ENCODE measurements around the gene ASB10. TPM values are rescaled to one million over a fixed set of nuclear protein-coding genes. Genes with fewer than 3 reads are reported as not detected.

The ASB10 gene
- total and polyA plus RNA-seq, 2 experiments from 2014 or later, result not detected

DNA sequence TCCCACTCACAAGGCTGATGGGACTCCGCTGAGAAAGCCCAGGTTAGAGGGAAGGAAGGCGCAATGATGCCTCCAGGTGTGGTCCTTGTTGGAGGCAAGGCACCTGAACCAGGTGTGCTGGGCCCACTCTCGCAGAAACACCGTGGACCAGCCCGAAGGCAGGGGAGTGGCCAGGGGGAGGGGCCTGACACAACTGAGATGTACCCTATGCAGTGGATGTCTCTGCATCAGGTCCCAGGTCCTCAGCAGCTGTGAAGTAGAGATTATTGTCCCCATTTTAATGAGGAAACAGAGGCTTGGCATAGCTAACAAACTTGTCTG, 51.6 kb downstream of the ASB10 start:
- Histone ChIP-seq H3F3A (replicated peaks; ENCODE audit: low read depth) (0 out of 2 replicates have a peak, but pooled peaks cover 2% of the 10 kb centered on the region), H3K36me3 (ENCODE audit: insufficient read depth) (no peaks in the 10 kb centered on the region), H4K20me1 (replicated peaks; ENCODE audit: insufficient read depth) (peaks cover 7% of the 10 kb centered on the region), H3K27ac (ENCODE audit: low read depth) (no peak overlapping the region), H3K4me3 (no peak overlapping the region), H2AFZ (no peak overlapping the region), H3K9me2 (ENCODE audit: insufficient read depth) (no peaks in the 10 kb centered on the region), H3K4me2 (no peak overlapping the region), H3K4me1 (ENCODE audit: insufficient read depth) (peaks cover 23% of the 10 kb centered on the region), H3K27me3 (ENCODE audit: insufficient read depth) (peaks cover 20% of the 10 kb centered on the region), H3K79me2 (replicated peaks; ENCODE audit: insufficient read depth) (no peaks in the 10 kb centered on the region)
- Mint-ChIP-seq H3K9me3 (no peaks in the 10 kb centered on the region), H3K27me3 (ENCODE audit: insufficient read depth, low read depth, poor library complexity) (peaks cover 21% of the 10 kb centered on the region), H3K27ac (no peak overlapping the region), H3K4me1 (peaks cover 29% of the 10 kb centered on the region), H3K4me3 (no peak overlapping the region), H3K36me3 (ENCODE audit: low read depth) (peaks cover 24% of the 10 kb centered on the region)
- TF ChIP-seq ZNF331 (CRISPR knock-in tag; IDR thresholded peaks at IDR 0.05; ENCODE audit: low read depth) (no peak), CREB1 (CRISPR knock-in tag; IDR thresholded peaks at IDR 0.05; ENCODE audit: low read depth) (no peak), POLR2AphosphoS5 (IDR thresholded peaks at IDR 0.05; ENCODE audit: low read depth) (no peak), JUNB (IDR thresholded peaks at IDR 0.05; ENCODE audit: unreplicated experiment) (no peak), EZH2 (IDR thresholded peaks at IDR 0.05; ENCODE audit: low read depth, unreplicated experiment) (no peak), ZNF114 (CRISPR knock-in tag; IDR thresholded peaks at IDR 0.05) (no peak), STAT1 (IDR thresholded peaks at IDR 0.05; ENCODE audit: unreplicated experiment) (no peak), EZH2phosphoT487 (IDR thresholded peaks at IDR 0.05; ENCODE audit: unreplicated experiment) (no peak), NANOG (IDR thresholded peaks at IDR 0.05; ENCODE audit: borderline replicate concordance) (no peak)
- TF ChIP-seq, protein P1, sequence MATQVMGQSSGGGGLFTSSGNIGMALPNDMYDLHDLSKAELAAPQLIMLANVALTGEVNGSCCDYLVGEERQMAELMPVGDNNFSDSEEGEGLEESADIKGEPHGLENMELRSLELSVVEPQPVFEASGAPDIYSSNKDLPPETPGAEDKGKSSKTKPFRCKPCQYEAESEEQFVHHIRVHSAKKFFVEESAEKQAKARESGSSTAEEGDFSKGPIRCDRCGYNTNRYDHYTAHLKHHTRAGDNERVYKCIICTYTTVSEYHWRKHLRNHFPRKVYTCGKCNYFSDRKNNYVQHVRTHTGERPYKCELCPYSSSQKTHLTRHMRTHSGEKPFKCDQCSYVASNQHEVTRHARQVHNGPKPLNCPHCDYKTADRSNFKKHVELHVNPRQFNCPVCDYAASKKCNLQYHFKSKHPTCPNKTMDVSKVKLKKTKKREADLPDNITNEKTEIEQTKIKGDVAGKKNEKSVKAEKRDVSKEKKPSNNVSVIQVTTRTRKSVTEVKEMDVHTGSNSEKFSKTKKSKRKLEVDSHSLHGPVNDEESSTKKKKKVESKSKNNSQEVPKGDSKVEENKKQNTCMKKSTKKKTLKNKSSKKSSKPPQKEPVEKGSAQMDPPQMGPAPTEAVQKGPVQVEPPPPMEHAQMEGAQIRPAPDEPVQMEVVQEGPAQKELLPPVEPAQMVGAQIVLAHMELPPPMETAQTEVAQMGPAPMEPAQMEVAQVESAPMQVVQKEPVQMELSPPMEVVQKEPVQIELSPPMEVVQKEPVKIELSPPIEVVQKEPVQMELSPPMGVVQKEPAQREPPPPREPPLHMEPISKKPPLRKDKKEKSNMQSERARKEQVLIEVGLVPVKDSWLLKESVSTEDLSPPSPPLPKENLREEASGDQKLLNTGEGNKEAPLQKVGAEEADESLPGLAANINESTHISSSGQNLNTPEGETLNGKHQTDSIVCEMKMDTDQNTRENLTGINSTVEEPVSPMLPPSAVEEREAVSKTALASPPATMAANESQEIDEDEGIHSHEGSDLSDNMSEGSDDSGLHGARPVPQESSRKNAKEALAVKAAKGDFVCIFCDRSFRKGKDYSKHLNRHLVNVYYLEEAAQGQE (IDR thresholded peaks at IDR 0.05; ENCODE audit: unreplicated experiment), result no peak
- TF ChIP-seq, protein P2, sequence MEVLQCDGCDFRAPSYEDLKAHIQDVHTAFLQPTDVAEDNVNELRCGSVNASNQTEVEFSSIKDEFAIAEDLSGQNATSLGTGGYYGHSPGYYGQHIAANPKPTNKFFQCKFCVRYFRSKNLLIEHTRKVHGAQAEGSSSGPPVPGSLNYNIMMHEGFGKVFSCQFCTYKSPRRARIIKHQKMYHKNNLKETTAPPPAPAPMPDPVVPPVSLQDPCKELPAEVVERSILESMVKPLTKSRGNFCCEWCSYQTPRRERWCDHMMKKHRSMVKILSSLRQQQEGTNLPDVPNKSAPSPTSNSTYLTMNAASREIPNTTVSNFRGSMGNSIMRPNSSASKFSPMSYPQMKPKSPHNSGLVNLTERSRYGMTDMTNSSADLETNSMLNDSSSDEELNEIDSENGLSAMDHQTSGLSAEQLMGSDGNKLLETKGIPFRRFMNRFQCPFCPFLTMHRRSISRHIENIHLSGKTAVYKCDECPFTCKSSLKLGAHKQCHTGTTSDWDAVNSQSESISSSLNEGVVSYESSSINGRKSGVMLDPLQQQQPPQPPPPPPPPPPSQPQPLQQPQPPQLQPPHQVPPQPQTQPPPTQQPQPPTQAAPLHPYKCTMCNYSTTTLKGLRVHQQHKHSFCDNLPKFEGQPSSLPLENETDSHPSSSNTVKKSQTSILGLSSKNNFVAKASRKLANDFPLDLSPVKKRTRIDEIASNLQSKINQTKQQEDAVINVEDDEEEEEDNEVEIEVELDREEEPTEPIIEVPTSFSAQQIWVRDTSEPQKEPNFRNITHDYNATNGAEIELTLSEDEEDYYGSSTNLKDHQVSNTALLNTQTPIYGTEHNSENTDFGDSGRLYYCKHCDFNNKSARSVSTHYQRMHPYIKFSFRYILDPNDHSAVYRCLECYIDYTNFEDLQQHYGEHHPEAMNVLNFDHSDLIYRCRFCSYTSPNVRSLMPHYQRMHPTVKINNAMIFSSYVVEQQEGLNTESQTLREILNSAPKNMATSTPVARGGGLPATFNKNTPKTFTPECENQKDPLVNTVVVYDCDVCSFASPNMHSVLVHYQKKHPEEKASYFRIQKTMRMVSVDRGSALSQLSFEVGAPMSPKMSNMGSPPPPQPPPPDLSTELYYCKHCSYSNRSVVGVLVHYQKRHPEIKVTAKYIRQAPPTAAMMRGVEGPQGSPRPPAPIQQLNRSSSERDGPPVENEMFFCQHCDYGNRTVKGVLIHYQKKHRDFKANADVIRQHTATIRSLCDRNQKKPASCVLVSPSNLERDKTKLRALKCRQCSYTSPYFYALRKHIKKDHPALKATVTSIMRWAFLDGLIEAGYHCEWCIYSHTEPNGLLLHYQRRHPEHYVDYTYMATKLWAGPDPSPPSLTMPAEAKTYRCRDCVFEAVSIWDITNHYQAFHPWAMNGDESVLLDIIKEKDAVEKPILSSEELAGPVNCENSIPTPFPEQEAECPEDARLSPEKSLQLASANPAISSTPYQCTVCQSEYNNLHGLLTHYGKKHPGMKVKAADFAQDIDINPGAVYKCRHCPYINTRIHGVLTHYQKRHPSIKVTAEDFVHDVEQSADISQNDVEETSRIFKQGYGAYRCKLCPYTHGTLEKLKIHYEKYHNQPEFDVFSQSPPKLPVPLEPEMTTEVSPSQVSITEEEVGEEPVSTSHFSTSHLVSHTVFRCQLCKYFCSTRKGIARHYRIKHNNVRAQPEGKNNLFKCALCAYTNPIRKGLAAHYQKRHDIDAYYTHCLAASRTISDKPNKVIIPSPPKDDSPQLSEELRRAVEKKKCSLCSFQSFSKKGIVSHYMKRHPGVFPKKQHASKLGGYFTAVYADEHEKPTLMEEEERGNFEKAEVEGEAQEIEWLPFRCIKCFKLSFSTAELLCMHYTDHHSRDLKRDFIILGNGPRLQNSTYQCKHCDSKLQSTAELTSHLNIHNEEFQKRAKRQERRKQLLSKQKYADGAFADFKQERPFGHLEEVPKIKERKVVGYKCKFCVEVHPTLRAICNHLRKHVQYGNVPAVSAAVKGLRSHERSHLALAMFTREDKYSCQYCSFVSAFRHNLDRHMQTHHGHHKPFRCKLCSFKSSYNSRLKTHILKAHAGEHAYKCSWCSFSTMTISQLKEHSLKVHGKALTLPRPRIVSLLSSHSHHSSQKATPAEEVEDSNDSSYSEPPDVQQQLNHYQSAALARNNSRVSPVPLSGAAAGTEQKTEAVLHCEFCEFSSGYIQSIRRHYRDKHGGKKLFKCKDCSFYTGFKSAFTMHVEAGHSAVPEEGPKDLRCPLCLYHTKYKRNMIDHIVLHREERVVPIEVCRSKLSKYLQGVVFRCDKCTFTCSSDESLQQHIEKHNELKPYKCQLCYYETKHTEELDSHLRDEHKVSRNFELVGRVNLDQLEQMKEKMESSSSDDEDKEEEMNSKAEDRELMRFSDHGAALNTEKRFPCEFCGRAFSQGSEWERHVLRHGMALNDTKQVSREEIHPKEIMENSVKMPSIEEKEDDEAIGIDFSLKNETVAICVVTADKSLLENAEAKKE (CRISPR knock-in tag; IDR thresholded peaks at IDR 0.05), result no peak
- TF ChIP-seq, protein P3, sequence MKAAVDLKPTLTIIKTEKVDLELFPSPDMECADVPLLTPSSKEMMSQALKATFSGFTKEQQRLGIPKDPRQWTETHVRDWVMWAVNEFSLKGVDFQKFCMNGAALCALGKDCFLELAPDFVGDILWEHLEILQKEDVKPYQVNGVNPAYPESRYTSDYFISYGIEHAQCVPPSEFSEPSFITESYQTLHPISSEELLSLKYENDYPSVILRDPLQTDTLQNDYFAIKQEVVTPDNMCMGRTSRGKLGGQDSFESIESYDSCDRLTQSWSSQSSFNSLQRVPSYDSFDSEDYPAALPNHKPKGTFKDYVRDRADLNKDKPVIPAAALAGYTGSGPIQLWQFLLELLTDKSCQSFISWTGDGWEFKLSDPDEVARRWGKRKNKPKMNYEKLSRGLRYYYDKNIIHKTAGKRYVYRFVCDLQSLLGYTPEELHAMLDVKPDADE (IDR thresholded peaks at IDR 0.05), result no peak
- TF ChIP-seq, protein P4, sequence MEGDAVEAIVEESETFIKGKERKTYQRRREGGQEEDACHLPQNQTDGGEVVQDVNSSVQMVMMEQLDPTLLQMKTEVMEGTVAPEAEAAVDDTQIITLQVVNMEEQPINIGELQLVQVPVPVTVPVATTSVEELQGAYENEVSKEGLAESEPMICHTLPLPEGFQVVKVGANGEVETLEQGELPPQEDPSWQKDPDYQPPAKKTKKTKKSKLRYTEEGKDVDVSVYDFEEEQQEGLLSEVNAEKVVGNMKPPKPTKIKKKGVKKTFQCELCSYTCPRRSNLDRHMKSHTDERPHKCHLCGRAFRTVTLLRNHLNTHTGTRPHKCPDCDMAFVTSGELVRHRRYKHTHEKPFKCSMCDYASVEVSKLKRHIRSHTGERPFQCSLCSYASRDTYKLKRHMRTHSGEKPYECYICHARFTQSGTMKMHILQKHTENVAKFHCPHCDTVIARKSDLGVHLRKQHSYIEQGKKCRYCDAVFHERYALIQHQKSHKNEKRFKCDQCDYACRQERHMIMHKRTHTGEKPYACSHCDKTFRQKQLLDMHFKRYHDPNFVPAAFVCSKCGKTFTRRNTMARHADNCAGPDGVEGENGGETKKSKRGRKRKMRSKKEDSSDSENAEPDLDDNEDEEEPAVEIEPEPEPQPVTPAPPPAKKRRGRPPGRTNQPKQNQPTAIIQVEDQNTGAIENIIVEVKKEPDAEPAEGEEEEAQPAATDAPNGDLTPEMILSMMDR (conservative IDR thresholded peaks at IDR 0.05; ENCODE audit: low read depth in 2 of 2), result no peak
- DNase-seq (ENCODE audit: low spot score) (no peak), ATAC-seq (no peak)
